ENCODE data around the gene DCTN2.
"Not testable (repeated sequence)": the region's sequence is repeated elsewhere in the genome, so short reads cannot be mapped to it uniquely, and the experiment has no call there.

Gene DCTN2

DNA sequence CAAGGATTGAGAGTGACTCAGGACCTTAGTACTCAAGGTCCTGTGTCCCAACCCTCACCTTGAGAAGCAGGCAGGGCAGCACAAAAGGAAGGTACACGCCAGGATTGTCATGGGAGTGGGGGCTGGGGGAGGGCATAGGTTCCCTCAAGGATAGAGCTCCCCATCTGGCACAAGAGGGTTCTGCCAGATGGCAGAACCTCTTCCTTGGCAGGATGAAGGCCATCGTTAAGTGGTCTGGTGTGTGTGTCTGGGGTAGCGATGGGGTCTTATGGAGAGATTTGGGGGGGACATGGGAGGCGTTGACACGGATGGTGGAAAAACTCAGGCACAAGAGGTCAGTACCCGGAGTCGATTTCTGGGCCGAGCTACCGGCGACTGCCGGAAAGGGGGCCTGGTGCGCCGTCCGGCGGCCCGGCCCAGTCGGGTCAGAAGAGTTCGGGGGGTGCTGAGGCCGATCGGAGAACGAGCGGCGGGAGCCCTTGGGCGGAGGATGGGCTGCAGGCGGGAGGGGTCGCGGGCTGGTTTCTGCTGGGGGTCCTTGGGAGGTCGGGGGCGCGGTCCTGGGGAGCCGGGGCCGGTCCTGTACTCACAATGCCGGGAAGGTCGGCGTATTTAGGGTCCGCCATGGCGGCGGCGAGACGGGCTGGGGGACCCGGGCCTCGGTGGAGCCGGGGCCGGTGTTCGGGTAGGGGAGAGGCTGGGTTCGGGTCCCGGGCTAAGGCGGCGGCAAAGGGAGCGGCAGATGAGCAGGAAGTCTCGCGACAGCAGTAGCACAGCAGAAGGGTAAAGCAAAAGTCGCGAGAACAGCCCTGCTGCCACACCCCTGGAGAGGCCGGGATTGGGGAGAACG is at the start of gene DCTN2:
DCTN2 (minus strand) TSS at position 755 of the 850 bp plus-strand sequence; CDS start at position 626, 129 bp downstream.
- DNase-seq = peak; percentile 81

DNA sequence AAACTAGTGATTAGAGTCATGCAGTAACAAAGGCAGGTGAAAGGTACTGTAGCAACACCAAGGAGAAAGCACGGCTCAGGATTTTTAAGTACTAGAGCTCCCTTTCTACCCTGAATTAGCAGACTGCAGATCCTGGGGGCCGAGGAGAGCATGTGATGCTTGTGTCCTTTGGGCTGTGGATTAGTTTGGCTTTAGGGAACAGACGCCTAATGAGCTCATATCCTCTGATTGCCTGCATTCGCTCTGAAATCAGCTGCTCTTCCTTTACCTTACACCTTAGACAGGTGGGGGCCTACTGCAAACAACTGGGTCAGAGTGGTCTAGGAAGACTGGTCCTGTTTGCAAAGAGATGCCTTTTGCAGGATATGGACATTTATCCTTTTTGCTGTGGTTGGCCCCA is 46.2 kb upstream of the DCTN2 start:
- no peak for DNase-seq

DNA sequence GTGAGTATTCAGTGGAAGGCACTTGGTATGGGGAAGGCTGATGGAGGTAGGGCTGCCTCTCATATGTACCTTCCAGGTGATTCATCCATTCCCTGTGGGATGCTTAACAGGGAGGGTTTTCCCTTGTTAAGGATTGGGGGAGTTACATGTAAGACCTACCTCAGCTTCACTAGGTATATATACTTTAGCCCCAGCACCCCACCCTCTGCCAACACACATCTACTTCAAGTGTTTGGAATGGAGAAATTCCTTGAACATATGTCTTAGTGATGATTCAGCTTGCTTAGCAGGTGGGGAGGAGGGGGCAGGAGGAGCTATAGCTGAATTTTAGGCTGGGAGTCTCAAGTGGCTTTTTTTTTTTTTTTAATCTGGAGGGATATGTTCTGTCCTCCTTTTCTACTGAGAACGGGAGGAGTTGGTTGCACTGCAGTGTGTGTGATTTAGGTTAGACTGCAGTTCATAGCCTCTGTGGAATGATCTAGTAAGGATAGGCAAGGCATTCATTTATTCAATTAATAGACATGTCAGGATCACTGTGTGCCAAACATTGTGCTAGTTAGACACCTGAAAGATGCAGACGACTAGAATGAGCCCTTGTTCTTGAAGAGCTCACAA is 45.7 kb upstream of the DCTN2 start:
- DNase-seq = no peak

DNA sequence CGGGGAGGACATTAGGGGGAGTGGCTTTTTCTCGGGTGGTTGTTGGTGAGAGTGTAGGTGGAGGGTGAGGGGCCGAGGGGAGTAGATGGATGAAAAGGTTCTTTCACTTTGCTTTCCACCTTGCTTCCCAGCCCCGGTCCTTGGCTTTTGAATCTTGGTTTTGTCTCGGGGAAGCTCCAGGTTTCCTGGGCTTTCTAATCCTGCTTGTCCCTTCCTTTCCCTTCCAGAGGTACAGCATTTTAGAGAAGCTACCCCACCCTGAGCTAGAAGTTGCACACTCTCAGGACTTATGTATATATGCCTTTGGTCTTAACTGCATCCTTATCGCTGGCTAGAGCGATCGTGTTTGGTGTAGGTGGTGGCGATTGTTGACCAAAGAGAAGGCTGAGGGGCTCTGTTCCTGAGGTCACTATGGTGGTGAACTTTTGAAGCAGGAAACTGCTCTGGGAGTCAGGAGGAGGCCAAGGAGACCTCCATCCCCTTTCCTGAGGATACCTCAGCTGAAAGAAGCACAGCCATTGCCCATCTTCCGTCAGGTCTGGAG is 44.9 kb upstream of the DCTN2 start:
- DNase-seq = no peak

DNA sequence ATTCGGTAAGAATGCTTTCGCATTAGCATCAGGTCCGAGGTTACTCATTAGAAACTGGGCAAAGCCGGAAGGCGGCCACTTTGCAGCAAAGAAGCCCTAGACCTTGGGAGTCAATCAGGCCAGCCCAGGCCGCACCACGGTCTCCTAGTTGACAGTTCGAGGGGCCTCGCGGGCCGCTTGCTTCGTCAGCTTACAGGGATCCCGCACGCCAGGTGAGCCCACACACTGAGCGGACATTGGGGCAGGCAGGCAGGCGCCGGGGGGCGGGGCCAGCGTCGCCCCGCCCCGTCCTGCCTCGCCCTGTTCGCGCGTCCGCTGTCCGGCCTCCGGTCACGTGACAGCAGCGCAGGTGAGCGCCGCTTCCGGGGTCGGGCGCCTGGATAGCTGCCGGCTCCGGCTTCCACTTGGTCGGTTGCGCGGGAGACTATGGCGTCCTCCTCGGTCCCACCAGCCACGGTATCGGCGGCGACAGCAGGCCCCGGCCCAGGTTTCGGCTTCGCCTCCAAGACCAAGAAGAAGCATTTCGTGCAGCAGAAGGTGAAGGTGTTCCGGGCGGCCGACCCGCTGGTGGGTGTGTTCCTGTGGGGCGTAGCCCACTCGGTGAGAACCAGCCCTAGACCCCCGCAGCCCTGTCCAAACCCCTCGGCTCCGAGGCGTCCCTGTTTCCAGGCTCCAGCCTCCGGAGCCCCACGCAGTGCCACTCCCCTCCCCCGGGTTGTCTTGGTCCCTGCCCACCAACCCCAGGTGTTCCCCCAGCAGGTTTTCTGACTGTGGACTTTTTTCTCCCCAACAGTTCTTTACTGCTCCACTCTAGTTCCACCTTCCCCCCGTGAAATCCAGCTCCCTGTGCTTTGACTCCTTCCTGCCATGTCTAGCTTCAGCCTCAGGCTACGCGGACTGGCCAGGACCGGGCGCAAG is 44.1 kb upstream of the DCTN2 start, which contains the start of gene PIP4K2C:
PIP4K2C (plus strand) TSS at position 329 of the 918 bp plus-strand sequence; CDS start at position 427, 98 bp downstream.
- DNase-seq = peak; percentile 62

DNA sequence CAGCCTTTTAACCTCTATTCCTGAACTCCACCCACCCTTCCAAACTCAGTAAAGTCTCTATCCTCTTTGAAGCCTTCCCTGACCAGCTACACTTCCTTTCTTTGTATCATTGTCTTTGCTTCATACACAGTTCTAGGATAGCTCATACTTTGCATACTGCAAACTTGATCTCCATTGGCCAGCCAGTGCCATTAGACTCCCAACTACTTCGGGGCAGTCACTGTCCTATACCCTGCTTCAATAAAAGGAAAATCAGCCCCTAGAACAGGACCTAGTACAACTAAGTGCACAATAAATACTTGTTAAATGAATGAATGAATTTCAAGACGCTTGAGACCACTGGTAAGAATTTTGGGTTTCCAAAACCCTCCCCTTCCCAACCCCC is 43.5 kb upstream of the DCTN2 start:
- no peak for DNase-seq

DNA sequence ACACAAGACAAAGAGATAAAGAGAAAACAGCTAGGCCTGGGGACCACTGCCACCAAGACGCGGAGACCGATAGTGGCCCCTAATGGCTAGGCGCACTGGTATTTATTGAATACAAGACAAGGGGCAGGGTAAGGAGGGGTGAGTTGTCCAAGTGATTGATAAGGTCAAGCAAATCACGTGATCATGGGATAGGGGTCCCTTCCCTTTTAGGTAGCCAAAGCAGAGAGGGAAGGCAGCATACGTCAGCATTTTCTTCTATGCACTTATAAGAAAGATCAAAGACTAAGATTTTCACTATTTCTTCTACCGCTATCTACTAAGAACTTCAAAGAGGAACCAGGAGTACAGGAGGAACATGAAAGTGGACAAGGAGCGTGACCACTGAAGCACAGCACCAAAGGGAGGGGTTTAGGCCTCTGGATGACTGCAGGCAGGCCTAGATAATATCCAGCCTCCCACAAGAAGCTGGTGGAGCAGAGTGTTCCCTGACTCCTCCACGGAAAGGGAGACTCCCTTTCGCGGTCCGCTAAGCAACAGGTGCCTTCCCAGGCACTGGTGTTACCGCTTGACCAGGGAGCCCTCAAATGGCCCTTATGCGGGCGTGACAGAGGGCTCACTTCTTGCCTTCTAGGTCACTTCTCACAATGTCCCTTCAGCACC is 42.1 kb upstream of the DCTN2 start:
- not testable (repeated sequence) for DNase-seq

DNA sequence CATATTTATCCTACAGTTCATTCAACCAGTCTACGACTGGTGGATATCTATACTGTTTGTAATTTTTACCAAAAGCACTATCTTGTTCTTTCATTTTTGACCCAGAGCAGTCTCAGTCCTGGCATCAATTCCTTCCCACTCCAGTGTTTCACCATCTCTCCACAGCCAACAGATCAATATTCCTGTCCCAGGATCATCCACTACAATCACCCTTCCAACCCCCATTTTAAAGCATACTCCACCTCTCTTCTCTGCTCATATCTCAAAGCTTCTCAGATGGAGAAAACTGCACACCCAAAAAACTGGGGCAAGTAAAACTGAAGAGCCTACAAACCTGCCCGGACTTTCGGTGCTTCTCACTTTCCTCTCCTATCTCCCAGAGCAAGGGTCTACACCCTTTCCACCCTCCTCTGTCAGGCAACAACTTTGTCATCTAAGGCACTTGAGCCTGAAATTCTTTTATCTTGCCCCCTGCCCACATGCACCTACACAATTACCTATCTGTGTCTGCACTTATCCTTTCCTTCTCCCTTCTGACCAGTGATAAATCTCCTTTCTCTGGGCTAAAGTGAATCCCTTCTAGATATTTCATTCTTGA is 39.9 kb upstream of the DCTN2 start:
- DNase-seq = no peak

DNA sequence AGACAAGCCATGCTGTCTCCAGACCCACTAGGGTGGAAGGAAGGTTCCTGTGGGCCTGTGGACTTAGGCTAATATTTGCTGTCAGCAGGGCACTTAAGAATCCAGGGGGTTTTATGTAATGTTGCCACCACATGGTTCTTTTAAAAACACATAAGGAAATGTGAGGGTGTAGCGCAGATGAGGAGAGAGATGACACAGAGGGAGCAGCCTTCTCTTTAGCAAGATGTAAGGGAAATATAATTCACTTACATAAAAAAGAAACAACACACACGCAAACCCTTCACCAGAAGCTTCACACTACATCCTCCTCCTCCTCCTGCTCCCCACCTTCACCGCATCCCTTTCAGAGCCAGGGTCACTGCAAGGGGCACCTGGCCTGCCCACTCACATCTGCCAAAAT is 39.1 kb upstream of the DCTN2 start:
- no peak for DNase-seq

DNA sequence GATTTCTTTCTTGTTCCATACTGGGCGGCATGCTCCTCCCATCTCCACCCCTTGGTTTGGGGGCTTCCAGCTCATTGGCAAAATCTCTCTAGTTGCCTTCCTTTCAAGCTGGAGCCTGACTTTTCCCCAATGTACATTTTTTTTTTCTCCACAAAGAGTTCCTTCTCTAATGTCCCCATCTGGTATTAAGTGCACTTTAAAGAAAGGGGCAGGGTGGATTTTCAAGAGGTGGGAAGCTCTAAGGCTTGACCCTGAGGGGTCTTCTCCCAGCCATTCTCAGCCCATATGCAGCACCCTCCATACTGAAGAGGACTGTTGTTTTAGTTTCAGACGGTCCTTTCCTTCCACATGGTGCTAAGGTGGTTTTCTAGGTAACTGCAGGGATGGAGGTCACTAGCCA is 38.2 kb upstream of the DCTN2 start:
- no peak for DNase-seq

DNA sequence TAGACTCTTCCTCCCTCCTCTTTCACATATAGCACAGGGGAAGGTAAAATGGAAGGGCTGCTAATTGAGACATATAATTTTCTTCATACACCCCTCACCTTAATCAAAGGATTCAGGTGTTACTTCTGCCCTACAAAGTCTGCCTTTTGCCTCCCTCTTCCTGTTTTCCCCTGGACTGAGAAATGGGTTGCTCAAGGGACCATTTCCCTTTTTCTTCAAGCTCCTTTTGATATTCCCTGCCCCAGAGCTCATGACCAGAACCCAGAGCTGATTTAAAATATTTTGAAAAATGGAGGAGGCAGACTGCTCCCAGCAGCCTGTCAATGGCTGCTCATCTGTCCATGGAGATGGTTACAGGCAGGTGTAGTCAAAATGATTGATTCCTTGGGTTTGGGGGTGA is 37.7 kb upstream of the DCTN2 start:
- DNase-seq = no peak

DNA sequence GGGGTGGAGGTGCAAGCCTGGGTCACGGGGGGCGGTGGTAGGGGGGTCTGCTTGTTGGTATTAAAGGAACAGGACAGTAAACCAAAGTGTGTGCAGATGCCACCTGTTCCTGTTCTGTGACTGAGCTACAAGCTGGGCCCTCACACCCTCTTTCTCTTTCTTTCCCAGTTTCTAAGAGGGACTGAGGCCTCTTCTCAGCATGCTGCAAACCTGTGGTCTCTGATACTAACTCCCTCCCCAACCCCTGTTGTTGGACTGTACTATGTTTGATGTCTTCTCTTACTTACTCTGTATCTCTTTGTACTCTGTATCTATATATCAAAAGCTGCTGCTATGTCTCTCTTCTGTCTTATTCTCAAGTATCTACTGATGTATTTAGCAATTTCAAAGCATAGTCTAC is 37.1 kb upstream of the DCTN2 start:
- DNase-seq = no peak

DNA sequence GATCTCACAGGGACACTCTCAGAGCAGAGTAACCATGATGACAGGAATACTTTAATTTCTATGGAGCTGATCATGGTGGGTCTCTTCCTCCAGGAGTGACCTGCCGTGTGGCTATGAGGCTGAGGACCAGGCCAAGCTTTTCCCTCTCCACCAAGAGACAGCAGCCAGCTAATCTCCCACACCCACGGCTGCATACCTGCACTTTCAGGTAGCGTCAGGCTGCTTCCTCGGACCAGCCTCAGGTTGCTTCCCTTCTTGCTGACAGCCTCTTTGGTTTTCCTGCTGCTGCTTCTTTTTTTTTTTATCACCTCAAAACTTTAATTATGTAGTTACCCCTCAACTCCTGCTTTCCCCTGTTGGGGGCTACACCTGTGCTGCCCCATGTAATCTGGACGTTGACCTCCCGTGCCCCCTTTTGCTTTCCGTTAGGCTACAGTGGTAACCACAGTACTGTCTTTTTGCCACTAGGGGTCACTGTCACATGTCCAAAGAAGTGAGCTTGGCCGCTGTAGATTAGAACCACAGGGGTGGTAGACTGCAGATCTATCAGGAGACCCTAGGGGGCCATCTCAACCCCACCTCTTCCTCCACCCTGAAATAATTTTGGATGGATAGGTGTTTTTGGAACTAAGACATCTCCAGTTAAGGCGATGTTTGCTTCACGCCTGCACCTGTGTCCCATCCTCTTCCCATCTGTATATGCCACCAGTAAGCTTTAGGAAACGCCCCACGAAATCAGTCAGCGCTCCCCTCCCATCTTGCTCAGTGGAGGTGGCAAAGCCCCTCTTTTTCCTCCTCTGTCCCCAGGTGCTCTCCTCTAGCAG is 36.2 kb upstream of the DCTN2 start:
- peak; percentile 22 for DNase-seq

DNA sequence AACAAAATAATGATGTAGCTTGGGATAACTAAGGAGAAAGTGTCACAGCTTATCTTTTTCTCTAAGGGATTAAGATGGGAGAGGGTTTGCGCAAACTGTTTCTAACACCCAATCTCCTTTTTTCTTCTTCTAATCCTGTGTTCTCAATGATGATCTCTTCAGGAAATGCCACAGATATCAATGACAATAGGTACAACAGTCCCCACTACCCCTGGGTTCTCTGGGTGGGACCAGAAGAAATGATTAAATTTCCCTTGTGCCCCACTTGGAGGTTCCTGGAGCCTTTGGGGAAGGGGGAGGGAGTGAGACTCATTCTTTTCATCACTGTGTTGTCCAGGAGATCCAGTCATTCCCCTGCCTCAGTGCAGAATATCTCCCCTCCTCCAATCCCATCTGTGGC is 35.4 kb upstream of the DCTN2 start:
- no peak for DNase-seq

DNA sequence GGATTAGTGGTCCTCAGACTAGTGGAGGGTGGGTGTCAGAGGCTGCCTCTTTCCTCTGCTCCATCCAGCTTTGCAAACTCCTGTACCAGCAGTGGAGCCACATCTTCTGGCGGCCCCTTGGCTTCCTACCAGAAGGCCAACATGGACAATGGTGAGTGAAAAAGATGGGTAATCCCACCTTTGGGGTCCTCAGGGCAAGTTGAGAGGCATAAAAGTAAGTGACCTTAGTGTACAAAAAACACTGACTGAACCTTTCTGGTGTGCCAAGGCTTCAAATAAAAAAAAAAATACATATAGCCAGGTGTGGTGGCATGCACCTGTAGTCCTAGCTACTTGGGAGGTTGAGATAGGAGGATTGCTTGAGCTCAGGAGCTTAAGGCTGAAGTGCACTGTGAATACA is 34.8 kb upstream of the DCTN2 start:
- DNase-seq = no peak

DNA sequence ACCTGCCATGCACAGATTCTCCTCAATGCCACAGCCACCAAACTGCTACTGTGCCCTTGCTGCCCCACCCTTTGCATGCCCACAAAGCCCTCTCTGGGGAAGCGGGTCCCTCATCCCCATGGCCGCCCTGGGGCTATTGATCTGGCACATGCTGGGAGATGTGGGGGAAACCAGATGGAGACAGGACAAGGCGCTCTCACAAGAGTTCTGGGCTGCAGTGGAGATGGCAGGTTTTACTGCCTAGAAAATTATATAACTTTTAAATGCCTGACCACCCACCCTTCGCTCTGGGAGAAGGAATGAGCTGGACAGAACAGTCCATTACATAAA is 33.4 kb upstream of the DCTN2 start:
- no peak for DNase-seq

DNA sequence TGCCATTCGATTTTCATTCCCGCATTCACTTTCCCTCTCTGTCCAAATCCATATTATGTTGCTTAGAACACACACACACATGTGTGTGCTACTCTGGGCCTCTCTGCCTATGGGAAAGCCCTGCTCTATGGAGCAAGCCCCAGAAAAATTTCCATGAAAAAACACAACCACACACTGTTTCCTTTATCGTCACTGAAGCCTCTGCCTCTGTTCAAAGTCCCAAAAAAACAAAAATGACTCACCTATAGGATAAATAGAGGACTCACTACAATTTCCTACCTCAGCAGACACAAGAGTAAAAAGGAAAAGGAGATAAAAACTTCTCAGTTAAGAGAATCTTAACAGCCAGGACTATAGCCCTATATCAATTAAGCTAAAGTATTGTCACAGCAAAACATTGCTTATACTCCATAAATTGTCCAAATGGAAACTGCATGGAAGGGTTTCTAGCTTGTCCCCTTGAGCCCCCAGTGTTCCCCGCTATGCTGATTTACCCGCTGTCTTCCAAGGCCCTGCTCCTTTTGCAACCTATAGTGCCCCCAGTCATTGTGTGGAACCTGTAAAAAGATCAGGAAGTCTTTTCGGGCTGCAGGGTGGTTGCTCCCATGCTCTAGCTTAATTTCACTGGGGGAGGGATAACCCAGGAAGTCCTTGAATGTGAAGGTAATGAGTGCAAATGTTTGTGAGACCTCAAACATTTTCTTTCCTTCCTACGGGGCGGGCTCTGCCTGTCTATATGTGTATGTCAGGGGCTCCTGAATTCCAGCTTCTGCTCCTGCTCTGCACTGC is 32.9 kb upstream of the DCTN2 start:
- DNase-seq = no peak

DNA sequence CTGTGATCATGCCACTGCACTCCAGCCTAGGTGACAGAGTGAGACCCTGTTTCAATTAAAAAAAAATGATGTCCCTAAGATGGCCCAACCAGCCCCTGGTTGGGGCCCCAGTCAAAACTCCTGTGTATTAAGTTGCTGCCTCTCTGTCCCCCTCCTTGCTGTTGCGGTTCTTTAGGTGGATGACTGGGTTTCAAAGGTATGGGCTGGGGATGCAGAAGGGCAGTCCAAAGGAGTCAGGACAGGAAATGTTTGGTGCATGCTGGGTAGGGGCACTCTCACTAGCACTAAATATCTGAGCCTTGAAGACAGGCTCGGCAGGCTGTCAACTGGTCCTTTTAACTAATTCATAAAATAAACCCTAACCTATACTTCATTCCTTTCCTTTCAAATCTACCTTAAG is 32.0 kb upstream of the DCTN2 start:
- no peak for DNase-seq

DNA sequence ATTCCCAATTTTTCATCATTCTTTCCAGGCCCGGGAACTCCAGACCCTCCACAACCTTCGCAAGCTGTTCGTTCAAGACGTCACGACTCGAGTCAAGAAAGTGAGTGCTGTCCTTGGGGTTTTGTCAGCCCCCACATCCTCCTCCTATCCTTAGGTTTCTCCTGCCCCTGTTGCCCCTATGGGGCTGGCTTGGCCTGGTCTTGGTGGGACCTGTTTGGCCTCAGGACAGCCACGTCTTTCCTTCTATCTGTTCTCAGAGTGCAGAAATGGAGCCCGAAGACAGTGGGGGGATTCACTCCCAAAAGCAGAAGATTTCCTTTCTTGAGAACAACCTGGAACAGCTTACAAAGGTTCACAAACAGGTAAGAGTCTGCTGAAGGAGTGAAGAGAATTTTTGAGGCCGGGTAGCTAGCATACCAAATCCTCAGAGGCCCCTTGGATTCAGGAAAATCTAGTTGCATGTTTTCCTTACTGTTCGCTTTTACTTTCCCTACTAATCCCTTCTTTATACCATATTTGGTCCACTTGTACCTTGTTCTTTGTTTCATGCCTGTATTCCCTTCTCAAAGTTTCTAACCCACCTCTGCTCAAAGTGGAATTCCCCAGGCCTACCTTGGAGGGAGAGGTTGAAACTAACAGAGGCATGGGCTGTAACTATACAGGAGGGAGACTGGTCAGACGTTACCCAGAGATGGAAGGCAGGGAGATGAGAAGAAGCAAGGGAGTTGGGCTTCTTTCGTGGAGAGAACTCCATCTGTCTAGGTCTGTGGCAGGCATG is 31.2 kb upstream of the DCTN2 start:
- no peak for DNase-seq

Data from DMS79 (cell line).